Activated T-helper 9 cell treated with anti-CD3 and anti-CD28 coated beads, Interleukin-2, amount 50 U/mL, for 16 hours (primary cell): ENCODE data around the gene FAM174C.

Experiments used
- DNase-seq: peaks from one replicate; pipeline ENCODE4 v3.0.0-alpha.2; 2020; ENCODE audit warnings: low read depth

Gene FAM174C

GRCh38 chr19:1273263-1274041, 1.9 kb upstream of the FAM174C start:
- DNase-seq: no peak

GRCh38 chr19:1274081-1274851, 1.1 kb upstream of the FAM174C start:
- no peak for DNase-seq

GRCh38 chr19:1274852-1275259, 474 bp upstream of the FAM174C start:
- DNase-seq: no peak

- DNase-seq: no peak
Observed at GRCh38 chr19:1275976-1276627, 772 bp downstream of the FAM174C start.

GRCh38 chr19:1276628-1277022, 1.3 kb downstream of the FAM174C start:
- no peak for DNase-seq

GRCh38 chr19:1277061-1277460, 1.7 kb downstream of the FAM174C start:
- DNase-seq: no peak

GRCh38 chr19:1278074-1278473, 2.7 kb downstream of the FAM174C start:
- DNase-seq: no peak

GRCh38 chr19:1278713-1279660, 3.7 kb downstream of the FAM174C start:
- DNase-seq: no peak

GRCh38 chr19:1279782-1280341, 4.5 kb downstream of the FAM174C start:
- peak; percentile 69 for DNase-seq

- no peak for DNase-seq
Observed at GRCh38 chr19:1280636-1281568, 5.6 kb downstream of the FAM174C start.

GRCh38 chr19:1281569-1282287, 6.4 kb downstream of the FAM174C start:
- DNase-seq: no peak

GRCh38 chr19:1282588-1283206, 7.4 kb downstream of the FAM174C start:
- DNase-seq: no peak

GRCh38 chr19:1283207-1283916, 8.0 kb downstream of the FAM174C start:
- no peak for DNase-seq

GRCh38 chr19:1283917-1284292, 8.6 kb downstream of the FAM174C start:
- no peak for DNase-seq

GRCh38 chr19:1284293-1284978, 9.1 kb downstream of the FAM174C start:
- no peak for DNase-seq

- DNase-seq: no peak
Observed at GRCh38 chr19:1284979-1285736, 9.8 kb downstream of the FAM174C start.

- no peak for DNase-seq
Observed at GRCh38 chr19:1285737-1286360, 10.5 kb downstream of the FAM174C start, which contains the start of gene EFNA2. Gene EFNA2, plus strand, starts transcription at chr19:1285873. Its CDS starts 296 bp downstream, at chr19:1286169.
